Breast epithelium (tissue), 3 donors: ENCODE results near the gene CBFA2T2.

Experiments
- POLR2A ChIP-seq: fragments of 450-650 bp; IDR thresholded peaks from one replicate; pipeline ENCODE4 v1.6.1; 2016; ENCODE audit warnings: antibody characterized with exemption, mild to moderate bottlenecking, moderate library complexity
- POLR2AphosphoS5 ChIP-seq, 3 donors: sonication (generic); formaldehyde crosslinking; IDR thresholded peaks; one replicate each; pipeline ENCODE4 v1.6.1; 2017; ENCODE audit warnings: antibody characterized with exemption in 3 of 3
- TF ChIP-seq, protein P1 (sequence below), 3 donors: fragments of 450-650 bp; IDR thresholded peaks; one replicate each; pipeline ENCODE4 v1.5.1; 2016 to 2017; ENCODE audit warnings: antibody characterized with exemption in 3 of 3, mild to moderate bottlenecking in 3 of 3, moderate library complexity in 3 of 3

DNA sequence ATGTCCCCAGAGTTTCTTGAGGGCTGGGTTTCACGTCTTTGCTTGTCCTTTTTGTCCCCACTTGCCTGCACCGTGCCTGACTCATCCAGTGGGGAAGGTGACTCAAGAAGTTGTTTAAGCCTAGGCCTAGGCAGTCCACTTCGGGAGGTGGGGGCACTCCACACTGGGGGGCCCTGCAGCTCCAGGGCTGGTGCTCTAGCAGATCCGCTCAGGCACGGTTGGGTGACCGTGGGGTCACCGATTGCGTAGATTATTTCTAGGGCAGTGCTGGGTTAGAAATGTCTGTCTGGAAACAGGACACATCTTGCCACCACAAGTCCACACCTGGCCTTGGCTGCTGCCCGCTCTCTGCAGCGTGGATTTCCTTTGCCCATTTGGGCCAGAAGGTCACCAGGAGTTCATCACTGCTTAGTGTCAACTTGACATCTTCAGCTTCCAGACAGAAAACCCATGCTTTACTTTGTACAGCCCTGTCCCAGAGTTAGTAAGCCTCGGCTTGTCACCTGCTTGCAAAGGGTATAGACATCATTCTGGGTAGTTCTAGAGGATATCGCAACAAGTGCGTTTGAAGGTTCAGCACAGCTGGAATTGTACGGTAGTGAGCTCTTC lies 158.6 kb downstream of the CBFA2T2 start:
- TF ChIP-seq, protein P1, sequence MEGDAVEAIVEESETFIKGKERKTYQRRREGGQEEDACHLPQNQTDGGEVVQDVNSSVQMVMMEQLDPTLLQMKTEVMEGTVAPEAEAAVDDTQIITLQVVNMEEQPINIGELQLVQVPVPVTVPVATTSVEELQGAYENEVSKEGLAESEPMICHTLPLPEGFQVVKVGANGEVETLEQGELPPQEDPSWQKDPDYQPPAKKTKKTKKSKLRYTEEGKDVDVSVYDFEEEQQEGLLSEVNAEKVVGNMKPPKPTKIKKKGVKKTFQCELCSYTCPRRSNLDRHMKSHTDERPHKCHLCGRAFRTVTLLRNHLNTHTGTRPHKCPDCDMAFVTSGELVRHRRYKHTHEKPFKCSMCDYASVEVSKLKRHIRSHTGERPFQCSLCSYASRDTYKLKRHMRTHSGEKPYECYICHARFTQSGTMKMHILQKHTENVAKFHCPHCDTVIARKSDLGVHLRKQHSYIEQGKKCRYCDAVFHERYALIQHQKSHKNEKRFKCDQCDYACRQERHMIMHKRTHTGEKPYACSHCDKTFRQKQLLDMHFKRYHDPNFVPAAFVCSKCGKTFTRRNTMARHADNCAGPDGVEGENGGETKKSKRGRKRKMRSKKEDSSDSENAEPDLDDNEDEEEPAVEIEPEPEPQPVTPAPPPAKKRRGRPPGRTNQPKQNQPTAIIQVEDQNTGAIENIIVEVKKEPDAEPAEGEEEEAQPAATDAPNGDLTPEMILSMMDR (IDR thresholded peaks at IDR 0.05): no peak
- no peak for TF ChIP-seq POLR2A
- TF ChIP-seq POLR2AphosphoS5 (IDR thresholded peaks at IDR 0.05): no peak
